Caki2 (cell line): Measurements from ENCODE around the gene PCSK9. TPM values are rescaled to one million over a fixed set of nuclear protein-coding genes. Genes with fewer than 3 reads are reported as not detected.

ENCODE experiments used
- DNase-seq: peaks from one replicate; pipeline ENCODE4 v3.0.0-alpha.2; 2015; ENCODE audit warnings: low read depth
- in situ Hi-C: cut with HindIII; loops from 2 replicates; pipeline ENCODE4 v1.10.0; 2016; ENCODE audit warnings: low sequenced_read_pairs, low pct_unique_long_range_greater_than_20kb, mixed read lengths
- total RNA-seq: library from RNA; depleted of rRNA; stranded (reverse); fragments of >200 nt; shearing (Covaris generic); gene quantifications from 2 replicates; pipeline ENCODE4 v1.2.3, GENCODE V29; 2014; ENCODE audit warnings: low replicate concordance

PCSK9 gene
- total RNA-seq, 1 experiment from 2014 or later = not detected

GRCh38 chr1:55038974-55039341, 390 bp upstream of the PCSK9 start:
- no peak for DNase-seq
- in situ Hi-C loops = no loop called here

GRCh38 chr1:55040083-55040932, 960 bp downstream of the PCSK9 start:
- DNase-seq = no peak
- in situ Hi-C loops = no loop called here

- no peak for DNase-seq
These were observed 1.7 kb downstream of the PCSK9 start for GRCh38 chr1:55040933-55041494.

GRCh38 chr1:55041613-55042012, 2.3 kb downstream of the PCSK9 start:
- no peak for DNase-seq
- in situ Hi-C loops = no loop called here

More at GRCh38 chr1:55040933-55041494, 1.7 kb downstream of the PCSK9 start:
- in situ Hi-C loops = no loop called here

- in situ Hi-C loops = no loop called here
- DNase-seq = no peak
These were observed 3.7 kb downstream of the PCSK9 start for GRCh38 chr1:55043011-55043410.

- in situ Hi-C loops = no loop called here
- no peak for DNase-seq
These were observed 4.4 kb downstream of the PCSK9 start for GRCh38 chr1:55043726-55044125.

- in situ Hi-C loops = no loop called here
- DNase-seq = no peak
These were observed 5.5 kb downstream of the PCSK9 start for GRCh38 chr1:55044617-55045397.

GRCh38 chr1:55045430-55045829, 6.1 kb downstream of the PCSK9 start:
- no peak for DNase-seq
- in situ Hi-C loops = no loop called here

- no peak for DNase-seq
- in situ Hi-C loops = no loop called here
These were observed 7.5 kb downstream of the PCSK9 start for GRCh38 chr1:55046871-55047270.

- in situ Hi-C loops = no loop called here
- no peak for DNase-seq
These were observed 8.3 kb downstream of the PCSK9 start for GRCh38 chr1:55047611-55048010.

GRCh38 chr1:55048453-55049270, 9.3 kb downstream of the PCSK9 start:
- DNase-seq = no peak
- in situ Hi-C loops = no loop called here

GRCh38 chr1:55049271-55049913, 10.0 kb downstream of the PCSK9 start:
- DNase-seq = no peak
- in situ Hi-C loops = no loop called here

- in situ Hi-C loops = no loop called here
- no peak for DNase-seq
These were observed 10.5 kb downstream of the PCSK9 start for GRCh38 chr1:55049914-55050278.

- in situ Hi-C loops = no loop called here
- DNase-seq = no peak
These were observed 10.9 kb downstream of the PCSK9 start for GRCh38 chr1:55050283-55050682.

- DNase-seq = no peak
- in situ Hi-C loops = no loop called here
These were observed 11.8 kb downstream of the PCSK9 start for GRCh38 chr1:55051169-55051568.

GRCh38 chr1:55051621-55052020, 12.3 kb downstream of the PCSK9 start:
- DNase-seq = no peak
- in situ Hi-C loops = no loop called here

GRCh38 chr1:55052221-55053142, 13.1 kb downstream of the PCSK9 start:
- in situ Hi-C loops = no loop called here
- DNase-seq = no peak
